NCI-H1092 treated with DMSO at 0.1 percent for 48 hours (cell line): ENCODE measurements around the gene GRXCR2.
"Not testable (repeated sequence)": the region's sequence is repeated elsewhere in the genome, so short reads cannot be mapped to it uniquely, and the experiment has no call there.

Source experiments
- DNase-seq: peaks from one replicate; lab custom pipeline; 2025; lab: John Stamatoyannopoulos, UW

GRXCR2 gene, protein sequence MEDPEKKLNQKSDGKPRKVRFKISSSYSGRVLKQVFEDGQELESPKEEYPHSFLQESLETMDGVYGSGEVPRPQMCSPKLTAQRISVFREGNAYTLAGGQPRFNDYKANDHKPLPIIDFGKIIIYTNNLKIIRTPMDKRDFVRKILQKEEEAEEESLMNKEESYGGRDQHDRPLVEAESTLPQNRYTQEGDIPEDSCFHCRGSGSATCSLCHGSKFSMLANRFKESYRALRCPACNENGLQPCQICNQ

GRCh38 chr5:145872914-145873313 is at the start of gene GRXCR2:
Gene GRXCR2 (minus strand): TSS chr5:145873014. CDS start chr5:145872968, 46 bp downstream.
- DNase-seq: no peak

DNA sequence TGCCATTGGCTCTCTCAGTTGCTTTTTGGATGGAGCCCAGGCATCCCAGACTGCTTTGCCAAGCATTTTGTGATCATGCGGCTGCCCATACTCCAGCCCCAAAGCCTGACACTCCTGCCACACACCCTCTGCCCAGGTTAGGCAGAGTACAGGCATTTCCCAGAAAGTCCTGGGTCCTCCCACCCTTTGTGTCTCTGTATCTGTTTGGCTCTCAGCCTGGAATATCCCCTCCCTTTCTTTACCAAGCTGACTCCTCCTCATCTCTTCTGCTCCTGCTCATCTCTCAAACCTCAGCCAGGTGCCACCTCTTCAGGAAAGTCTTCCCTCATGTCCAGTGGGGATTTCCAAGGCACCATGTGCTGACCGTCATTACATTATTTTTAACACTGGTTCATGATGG is 49.2 kb upstream of the GRXCR2 start:
- DNase-seq: no peak

DNA sequence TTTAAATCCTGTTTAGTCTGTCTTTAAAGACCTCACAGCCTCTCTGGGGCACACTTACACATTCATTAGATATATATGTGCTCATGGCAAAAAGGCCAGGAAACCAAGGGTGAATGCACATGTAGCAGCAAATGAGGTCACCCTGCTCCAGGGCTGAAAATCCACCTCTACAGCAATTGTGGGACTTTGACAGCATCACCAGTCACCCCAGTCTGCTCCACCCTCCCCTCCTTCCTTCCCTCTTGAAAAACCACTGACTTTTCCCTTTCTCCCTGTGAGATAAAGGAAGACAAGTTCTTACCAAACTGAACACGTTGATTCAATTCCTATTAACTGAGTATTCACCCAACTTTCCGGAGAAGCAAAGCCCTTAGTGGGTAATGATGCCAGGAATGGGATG is 48.4 kb upstream of the GRXCR2 start:
- DNase-seq: no peak

- DNase-seq: no peak
Measured at GRCh38 chr5:145920542-145921210, 47.9 kb upstream of the GRXCR2 start.

- DNase-seq: no peak
Measured at GRCh38 chr5:145919413-145919812, 46.6 kb upstream of the GRXCR2 start.

DNA sequence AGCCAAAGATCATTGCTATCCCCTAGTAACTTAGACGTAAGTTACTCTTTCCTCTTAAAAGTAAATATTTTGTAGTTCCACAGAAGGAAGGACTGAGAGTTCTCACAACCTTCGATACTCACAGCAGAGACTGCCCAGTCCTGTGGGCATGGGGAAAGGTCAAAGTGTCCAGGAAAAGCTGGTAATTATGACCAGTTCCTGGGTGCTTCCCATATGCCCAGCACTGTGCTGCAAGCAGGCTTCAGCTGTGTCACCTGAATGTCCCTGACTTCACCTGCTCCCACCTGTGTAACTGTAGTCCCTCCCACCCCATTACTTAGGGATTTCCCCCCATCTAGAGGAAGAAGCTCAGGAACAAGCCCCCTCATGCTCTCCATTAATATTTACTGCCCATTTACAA is 45.6 kb upstream of the GRXCR2 start:
- DNase-seq: no peak

- no peak for DNase-seq
Measured at GRCh38 chr5:145917288-145917687, 44.5 kb upstream of the GRXCR2 start.

DNA sequence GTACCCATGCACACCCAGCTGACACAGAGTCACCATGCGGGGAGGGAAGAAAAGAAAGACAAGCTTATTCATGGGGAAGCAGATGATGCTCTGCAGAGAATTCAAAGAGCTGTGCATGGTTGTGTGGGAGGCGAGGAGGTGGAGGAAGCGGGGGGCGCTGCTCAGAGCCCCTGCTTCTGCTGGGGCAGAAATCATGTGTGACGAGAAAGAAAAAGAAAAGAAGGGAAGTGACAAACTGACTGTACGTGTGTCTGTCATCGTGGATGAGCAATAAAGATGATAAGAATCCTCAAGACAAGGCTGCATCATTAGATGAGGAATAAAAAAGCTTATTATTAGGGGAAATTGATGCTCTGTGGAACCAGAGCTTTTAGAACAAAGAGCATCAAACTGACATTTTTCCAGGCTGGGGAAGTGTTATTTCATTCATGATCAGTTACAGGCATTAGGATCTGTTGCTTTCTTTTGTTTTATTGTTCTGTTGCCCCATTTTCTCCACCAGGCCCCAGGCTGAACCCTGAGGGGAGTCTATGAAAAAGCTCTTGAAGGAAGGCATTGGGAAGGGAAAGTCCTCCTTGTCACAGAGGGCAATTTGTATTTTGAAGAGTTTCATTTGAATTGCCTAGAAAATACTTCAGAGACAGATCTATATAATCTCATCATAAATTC is 43.3 kb upstream of the GRXCR2 start:
- no peak for DNase-seq

DNA sequence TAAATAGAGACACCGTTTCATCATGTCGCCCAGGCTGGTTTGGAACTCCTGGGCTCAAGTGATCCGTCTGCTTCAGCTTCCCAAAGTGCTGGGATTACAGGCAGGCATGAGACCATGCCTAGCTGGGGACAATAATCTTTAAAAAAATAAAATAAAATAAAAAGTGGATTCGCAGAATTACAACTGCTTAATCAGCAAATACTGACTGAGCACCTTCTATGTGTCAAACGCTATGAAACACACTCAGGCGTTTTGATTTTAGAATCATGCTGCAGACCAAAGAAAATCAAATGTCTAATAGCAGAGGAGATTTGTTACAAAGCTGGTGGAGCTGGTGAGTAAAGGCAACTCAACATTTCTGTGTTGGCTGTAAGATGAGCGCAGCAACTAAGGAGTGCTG is 40.9 kb upstream of the GRXCR2 start:
- no peak for DNase-seq

DNA sequence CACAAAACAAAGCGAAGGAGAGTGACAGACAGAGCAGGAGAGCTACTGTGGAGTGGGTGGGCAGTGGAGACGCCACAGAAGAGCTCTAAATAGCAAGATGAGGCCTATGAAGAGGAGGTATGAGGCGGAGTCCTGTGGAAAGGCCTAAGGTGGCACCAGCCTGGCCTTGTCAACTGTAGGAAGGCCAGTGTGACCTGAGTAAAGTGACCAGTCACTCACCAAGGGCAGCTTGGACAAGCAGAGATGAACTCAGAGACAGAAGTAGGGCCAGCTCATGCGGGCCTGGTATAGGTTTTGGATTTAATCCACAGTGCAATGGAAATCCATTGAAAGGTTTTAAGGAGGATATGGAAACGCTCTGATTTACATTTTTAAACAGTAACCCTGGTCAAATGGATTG is 39.8 kb upstream of the GRXCR2 start:
- DNase-seq: no peak

DNA sequence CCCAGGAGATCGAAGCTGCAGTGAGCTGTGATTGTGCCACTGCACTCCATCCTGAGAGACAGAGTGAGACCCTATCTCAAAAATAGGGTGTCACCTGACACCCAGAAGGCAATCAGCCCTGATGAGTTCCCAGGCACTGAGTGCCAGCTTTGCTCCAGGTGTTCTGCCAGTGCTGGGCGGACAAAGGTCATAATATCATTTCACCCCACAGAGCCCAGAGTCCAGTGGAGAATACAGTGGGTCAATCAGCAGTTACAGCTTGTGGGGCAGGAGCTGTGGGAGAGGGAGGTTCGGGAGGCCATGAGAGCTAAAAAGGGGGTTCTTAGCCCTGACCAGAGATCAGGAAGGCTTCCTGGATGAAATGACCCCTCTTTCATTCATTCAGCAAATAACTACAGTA is 39.2 kb upstream of the GRXCR2 start:
- DNase-seq: no peak

DNA sequence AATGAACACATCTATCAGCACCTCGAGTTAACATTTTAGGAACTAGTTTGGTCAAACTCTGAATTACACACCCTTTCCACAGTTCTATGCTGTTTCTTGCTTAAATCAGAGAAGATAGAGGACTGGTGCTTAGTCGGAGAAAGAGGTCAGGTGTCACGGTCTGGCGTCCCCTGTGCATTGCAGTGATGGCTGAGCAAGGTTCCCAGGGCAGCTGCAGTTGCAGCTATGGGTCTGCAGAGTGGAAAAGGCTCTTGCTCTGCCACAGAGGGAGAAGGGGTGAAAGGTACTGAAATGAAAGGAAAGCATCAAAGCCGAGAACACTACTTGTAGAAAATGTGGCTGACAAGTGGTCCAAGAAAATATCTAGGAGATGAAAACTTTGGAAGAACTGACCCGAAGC is 38.4 kb upstream of the GRXCR2 start:
- DNase-seq: no peak

GRCh38 chr5:145908206-145908960 is 35.6 kb upstream of the GRXCR2 start:
- no peak for DNase-seq

GRCh38 chr5:145906401-145906800 is 33.6 kb upstream of the GRXCR2 start:
- DNase-seq: no peak

DNA sequence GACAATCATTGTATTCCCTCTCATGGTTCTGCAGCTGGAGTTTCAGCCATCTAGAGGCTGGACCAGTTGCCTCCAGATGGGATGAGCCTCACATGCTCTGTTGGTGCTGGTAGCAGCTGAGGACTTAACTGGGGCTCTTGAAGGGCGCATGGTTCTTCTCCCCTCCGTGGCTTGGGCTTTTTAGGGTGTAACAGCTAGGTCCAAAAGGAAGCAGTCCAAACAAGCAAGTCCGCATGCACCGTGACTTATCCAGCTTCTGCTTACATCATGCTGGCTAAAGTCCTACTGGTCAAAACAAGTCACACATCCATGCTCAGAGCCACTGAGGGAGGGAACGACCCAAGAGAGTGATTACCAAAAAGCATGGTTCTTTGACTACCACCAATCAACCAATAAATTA is 31.9 kb upstream of the GRXCR2 start:
- no peak for DNase-seq

DNA sequence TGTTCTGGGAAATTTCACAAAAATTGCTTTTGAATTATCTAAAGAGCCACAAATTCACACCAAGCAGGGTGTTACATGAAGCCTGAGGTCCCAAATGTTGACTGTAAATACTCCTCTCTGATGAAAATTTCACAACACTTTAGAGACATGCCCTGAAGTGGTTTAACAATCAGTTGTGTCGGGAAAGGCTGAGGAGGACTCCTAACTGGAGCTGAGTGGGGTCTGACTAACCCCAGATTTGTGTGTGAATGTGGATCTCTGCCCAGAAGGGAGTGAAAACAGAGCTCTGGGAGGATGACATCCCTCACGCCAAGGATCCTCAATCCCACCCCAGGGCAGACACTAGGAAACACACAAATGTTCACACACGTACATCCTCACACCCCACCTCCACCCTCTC is 31.1 kb upstream of the GRXCR2 start:
- no peak for DNase-seq

- DNase-seq: no peak
Measured at GRCh38 chr5:145903113-145903512, 30.3 kb upstream of the GRXCR2 start.

DNA sequence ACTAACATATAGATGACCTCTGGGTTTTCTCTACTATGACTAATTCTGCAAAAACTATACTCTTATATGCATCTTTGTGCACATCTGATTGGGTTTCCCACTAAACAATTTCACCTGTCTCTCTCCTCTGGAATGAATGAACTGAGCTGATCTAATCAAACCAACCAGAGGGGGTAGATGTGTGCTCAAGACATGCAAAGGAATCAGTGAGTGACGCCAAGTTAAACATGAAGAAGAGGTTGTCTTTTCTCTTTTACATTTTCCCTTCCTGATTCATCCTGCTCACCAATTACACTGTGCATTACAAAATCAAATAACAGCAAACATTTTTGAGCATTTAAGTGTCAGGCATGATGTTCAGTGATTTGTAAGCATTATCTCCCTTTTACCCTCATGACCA is 29.6 kb upstream of the GRXCR2 start:
- no peak for DNase-seq

DNA sequence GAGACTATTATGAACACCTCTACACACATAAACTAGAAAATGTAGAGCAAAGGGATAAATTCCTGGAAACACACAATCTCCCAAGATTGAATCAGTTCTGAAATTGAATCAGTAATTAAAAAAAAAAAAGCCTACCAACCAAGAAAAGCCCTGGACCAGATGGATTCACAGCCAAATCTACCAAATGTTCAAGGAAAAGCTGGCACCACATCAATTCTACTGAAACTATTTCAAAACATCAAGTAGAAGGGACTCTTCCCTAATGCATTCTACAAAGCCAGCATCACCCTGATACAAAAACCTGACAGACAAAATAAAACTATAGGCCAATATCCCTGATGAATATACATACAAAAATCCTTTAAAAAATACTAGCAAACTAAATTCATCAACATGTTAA is 25.4 kb upstream of the GRXCR2 start:
- no peak for DNase-seq

DNA sequence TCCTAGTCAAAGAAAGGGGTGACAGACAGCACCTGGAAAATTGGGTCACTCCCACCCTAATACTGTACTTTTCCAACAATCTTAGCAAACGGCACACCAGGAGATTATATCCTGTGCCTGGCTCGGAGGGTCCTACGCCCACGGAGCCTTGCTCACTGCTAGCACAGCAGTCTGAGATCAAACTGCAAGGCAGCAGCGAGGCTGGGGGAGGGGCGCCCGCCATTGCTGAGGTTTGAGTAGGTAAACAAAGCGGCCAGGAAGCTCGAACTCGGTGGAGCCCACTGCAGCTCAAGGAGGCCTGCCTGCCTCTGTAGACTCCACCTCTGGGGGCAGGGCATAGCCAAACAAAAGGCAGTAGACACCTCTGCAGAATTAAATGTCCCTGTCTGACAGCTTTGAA is 18.6 kb upstream of the GRXCR2 start:
- DNase-seq: not testable (repeated sequence)

DNA sequence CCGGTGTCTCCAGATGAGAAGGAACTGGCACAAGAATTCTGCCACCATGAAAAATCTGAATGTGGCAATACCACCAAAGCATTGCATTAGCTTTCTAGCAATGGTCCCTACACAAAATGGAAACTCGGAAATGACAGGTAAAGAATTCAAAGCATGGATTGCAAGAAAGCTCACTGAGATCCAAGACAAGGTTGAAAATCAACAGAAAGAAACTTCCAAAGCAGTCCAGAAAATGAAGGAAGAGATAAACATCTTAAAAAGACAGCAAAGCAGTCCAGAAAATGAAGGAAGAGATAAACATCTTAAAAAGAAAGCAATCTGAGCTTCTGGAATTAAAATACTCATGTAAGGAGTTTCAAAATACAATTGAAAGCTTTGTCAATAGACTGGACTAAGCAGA is 16.8 kb upstream of the GRXCR2 start:
- DNase-seq: no peak

GRCh38 chr5:145887976-145888574 is 15.3 kb upstream of the GRXCR2 start:
- peak; percentile 3 for DNase-seq
